DND-41 (cell line): Measurements from ENCODE around the gene SMARCD2.
"Not testable (repeated sequence)": the region's sequence is repeated elsewhere in the genome, so short reads cannot be mapped to it uniquely, and the experiment has no call there.

ENCODE experiments used
- ATAC-seq: fragments of 200-7000 bp; cut with Tn5 transposase; 3 replicates; pipeline ENCODE4 v1.9.1; 2021; ENCODE audit warnings: low read depth; ENCODE audit not compliant: insufficient read depth
- DNase-seq: peaks from one replicate; pipeline ENCODE4 v3.0.0-alpha.2; 2020
- H2AFZ ChIP-seq: 2 replicates; pipeline ENCODE4 v1.6.0; 2012; ENCODE audit warnings: low read depth, low read length
- H3K27ac ChIP-seq: 2 replicates; pipeline ENCODE4 v1.5.1; 2012; ENCODE audit warnings: low read length, inconsistent platforms
- H3K27me3 ChIP-seq: fragments of 200-600 bp; sonication (generic); 2 replicates; pipeline ENCODE4 v1.6.0; 2012; ENCODE audit warnings: low read length, mild to moderate bottlenecking, inconsistent platforms; ENCODE audit not compliant: insufficient read depth, poor library complexity
- H3K36me3 ChIP-seq: 2 replicates; pipeline ENCODE4 v1.5.1; 2012; ENCODE audit warnings: low read length, inconsistent platforms; ENCODE audit not compliant: insufficient read depth
- H3K4me1 ChIP-seq: 2 replicates; pipeline ENCODE4 v1.5.1; 2012; ENCODE audit warnings: mild to moderate bottlenecking, low read length; ENCODE audit not compliant: insufficient read depth
- H3K4me2 ChIP-seq: 2 replicates; pipeline ENCODE4 v1.6.0; 2012; ENCODE audit warnings: mild to moderate bottlenecking, moderate library complexity, low read length, inconsistent platforms; ENCODE audit not compliant: insufficient read depth
- H3K4me3 ChIP-seq, 2 experiments: fragments of 200-600 bp in 1 of 2; shearing (Covaris generic) in 1 of 2; 2 replicates each; pipeline ENCODE4 v1.5.1; 2012 to 2016; ENCODE audit warnings: inconsistent platforms in 2 of 2, low read length in 2 of 2, mild to moderate bottlenecking in 2 of 2, low read depth in 1 of 2, moderate library complexity in 1 of 2
- H3K79me2 ChIP-seq: 2 replicates; pipeline ENCODE4 v1.6.0; 2012; ENCODE audit warnings: low read length, inconsistent platforms; ENCODE audit not compliant: insufficient read depth
- H3K9ac ChIP-seq: 2 replicates; pipeline ENCODE4 v1.6.0; 2012; ENCODE audit warnings: low read depth, mild to moderate bottlenecking, inconsistent platforms, low read length, moderate library complexity
- H3K9me3 ChIP-seq: 2 replicates; pipeline ENCODE4 v1.5.1; 2012; ENCODE audit warnings: low read length, moderate library complexity, mild to moderate bottlenecking, inconsistent platforms; ENCODE audit not compliant: insufficient read depth, severe bottlenecking
- H4K20me1 ChIP-seq: 2 replicates; pipeline ENCODE4 v1.6.0; 2012; ENCODE audit warnings: low read length; ENCODE audit not compliant: insufficient read depth
- EZH2 ChIP-seq: IDR thresholded peaks from 3 replicates; pipeline ENCODE4 v1.6.1; 2012; ENCODE audit warnings: borderline replicate concordance, low read depth, mild to moderate bottlenecking, moderate library complexity, low read length, inconsistent platforms; ENCODE audit not compliant: severe bottlenecking
- TF ChIP-seq, protein P1 (sequence below): IDR thresholded peaks from 2 replicates; pipeline ENCODE4 v1.5.1; 2012; ENCODE audit warnings: borderline replicate concordance, low read length, moderate library complexity, mild to moderate bottlenecking; ENCODE audit not compliant: poor library complexity, severe bottlenecking; ENCODE audit errors: extremely low read depth

SMARCD2 gene

DNA sequence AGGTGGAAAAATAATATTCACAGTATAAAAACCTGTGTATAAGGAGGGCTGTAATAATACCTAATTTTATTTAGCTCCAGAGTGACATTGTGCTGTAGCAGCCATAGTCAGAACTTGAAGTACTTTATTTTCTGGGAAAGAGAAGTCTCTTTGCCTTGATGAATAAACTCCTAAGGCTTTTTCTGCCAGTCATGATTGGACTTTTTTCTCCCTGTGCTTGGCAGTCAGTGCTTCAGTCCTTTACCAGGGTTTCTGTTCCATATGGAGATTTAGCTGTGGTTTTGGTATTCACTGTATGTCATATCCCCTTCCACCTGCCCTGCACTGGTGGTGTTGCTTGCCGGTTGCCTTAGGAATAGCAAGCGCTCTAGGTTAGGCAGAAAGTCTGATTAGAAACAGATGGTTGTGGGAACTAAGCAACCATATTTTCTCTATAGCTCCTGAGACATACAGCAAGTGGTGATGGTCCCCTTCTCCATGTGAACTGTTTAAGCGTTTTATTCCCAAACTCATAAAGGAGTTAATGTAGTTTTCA is 43.8 kb downstream of the SMARCD2 start:
- Histone ChIP-seq H3K79me2 (peaks cover 22% of the 10 kb centered on the region), H3K4me2 (no peak overlapping the region), H3K4me3 (no peak overlapping the region), H4K20me1 (peaks cover 5% of the 10 kb centered on the region; the same call in 1 of the 2 replicates), H3K9me3 (no peaks in the 10 kb centered on the region), H3K4me1 (no peaks in the 10 kb centered on the region), H3K27me3 (no peaks in the 10 kb centered on the region), H3K9ac (no peak overlapping the region), H3K27ac (no peak overlapping the region), H3K36me3 (peaks cover 98% of the 10 kb centered on the region), H2AFZ (no peak overlapping the region)
- TF ChIP-seq, protein P1, sequence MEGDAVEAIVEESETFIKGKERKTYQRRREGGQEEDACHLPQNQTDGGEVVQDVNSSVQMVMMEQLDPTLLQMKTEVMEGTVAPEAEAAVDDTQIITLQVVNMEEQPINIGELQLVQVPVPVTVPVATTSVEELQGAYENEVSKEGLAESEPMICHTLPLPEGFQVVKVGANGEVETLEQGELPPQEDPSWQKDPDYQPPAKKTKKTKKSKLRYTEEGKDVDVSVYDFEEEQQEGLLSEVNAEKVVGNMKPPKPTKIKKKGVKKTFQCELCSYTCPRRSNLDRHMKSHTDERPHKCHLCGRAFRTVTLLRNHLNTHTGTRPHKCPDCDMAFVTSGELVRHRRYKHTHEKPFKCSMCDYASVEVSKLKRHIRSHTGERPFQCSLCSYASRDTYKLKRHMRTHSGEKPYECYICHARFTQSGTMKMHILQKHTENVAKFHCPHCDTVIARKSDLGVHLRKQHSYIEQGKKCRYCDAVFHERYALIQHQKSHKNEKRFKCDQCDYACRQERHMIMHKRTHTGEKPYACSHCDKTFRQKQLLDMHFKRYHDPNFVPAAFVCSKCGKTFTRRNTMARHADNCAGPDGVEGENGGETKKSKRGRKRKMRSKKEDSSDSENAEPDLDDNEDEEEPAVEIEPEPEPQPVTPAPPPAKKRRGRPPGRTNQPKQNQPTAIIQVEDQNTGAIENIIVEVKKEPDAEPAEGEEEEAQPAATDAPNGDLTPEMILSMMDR = no peak
- no peak for TF ChIP-seq EZH2
- DNase-seq = no peak
- no peak for ATAC-seq

DNA sequence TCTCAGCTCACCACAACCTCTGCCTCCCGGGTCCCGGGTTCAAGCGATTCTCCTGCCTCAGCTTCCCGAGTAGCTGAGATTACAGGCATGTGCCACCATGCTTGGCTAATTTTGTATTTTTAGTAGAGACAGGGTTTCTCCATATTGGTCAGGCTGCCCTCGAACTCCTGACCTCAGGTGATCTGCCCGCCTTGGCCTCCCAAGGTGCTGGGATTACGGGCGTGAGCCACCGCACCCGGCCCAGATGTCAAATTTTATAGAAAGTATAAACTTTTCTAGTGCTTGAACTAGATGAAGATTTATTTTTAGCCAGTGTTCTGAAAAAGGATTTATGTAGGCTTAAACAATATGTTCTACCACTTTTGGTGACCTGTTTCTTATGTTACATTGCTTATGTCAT is 46.1 kb downstream of the SMARCD2 start:
- not testable (repeated sequence) for ATAC-seq, H3K9me3 ChIP-seq, H3K9ac ChIP-seq, H3K27me3 ChIP-seq, H3K4me1 ChIP-seq, H3K27ac ChIP-seq, H3K4me3 ChIP-seq, H2AFZ ChIP-seq, H3K4me2 ChIP-seq, H4K20me1 ChIP-seq, DNase-seq
- Histone ChIP-seq H3K36me3 (peaks cover 98% of the 10 kb centered on the region), H3K79me2 (peaks cover 28% of the 10 kb centered on the region)

DNA sequence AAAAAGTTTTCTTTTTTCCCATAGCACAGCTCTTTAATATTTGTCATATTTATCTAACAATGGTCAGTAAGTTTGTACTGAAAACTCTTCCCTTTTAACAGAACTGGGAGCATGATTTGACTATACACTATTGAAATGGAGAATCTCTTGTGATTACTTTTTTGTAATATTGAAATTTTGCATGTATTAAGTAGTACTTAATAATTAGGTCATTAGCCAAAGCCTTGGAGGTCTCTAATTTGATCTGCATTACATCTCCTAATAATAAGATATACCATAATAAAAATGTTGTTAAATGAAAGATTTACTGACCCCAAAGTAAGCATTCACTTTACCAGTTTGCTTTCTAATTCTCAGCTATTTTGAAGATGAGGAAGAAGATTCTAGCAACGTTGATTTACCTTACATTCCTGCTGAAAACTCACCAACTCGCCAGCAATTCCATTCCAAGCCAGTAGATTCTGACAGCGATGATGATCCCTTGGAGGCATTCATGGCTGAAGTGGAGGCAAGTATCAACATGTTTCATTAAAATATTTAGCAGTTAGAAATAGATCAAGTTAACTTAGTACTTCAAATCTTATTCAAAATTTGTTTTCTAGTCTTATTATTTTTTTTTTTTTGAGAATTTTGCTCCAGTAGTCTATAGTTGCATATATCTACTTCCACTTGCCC is 50.3 kb downstream of the SMARCD2 start:
- H3K79me2 ChIP-seq = peaks cover 61% of the 10 kb centered on the region
- H3K4me2 ChIP-seq = no peak overlapping the region
- no peaks in the 10 kb centered on the region for H3K4me1 ChIP-seq
- peaks cover 96% of the 10 kb centered on the region for H3K36me3 ChIP-seq
- DNase-seq (no peak), ATAC-seq (no peak)
- H3K4me3 ChIP-seq = no peak overlapping the region
- H3K9me3 ChIP-seq = no peaks in the 10 kb centered on the region
- peaks cover 6% of the 10 kb centered on the region; the same call in 1 of the 2 replicates for H4K20me1 ChIP-seq
- H3K27me3 ChIP-seq = no peaks in the 10 kb centered on the region
- no peak overlapping the region for H3K9ac ChIP-seq
- no peak overlapping the region for H3K27ac ChIP-seq
- H2AFZ ChIP-seq = no peak overlapping the region
- no peak for TF ChIP-seq EZH2
- TF ChIP-seq, protein P1 = no peak

DNA sequence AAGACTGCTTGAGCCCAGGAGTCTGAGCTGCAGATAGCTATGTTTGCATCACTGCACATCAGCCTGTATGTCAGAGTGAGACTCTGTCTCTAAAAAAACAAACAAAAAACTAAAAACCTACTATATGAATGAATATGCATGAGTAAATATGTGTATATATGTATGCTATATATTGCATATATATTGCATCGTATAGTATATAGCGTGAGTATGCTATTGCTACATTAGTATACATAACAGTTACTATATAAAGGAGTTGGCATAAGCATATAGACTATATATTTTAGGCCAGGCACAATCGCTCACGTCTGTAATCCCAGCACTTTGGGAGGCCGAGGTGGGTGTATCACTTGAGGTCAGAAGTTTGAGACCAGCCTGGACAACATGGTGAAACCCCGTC is 52.4 kb downstream of the SMARCD2 start:
- peaks cover 90% of the 10 kb centered on the region for H3K36me3 ChIP-seq
- H3K4me2 ChIP-seq = no peak overlapping the region
- no peak overlapping the region for H3K27ac ChIP-seq
- no peak overlapping the region for H3K9ac ChIP-seq
- H3K4me3 ChIP-seq = no peak overlapping the region
- ATAC-seq = no peak
- no peak for DNase-seq
- no peaks in the 10 kb centered on the region for H3K4me1 ChIP-seq
- H2AFZ ChIP-seq = no peak overlapping the region
- H3K9me3 ChIP-seq = no peaks in the 10 kb centered on the region
- H3K79me2 ChIP-seq = peaks cover 71% of the 10 kb centered on the region
- TF ChIP-seq, protein P1 = no peak
- TF ChIP-seq EZH2 = no peak
- H3K27me3 ChIP-seq = no peaks in the 10 kb centered on the region
- H4K20me1 ChIP-seq = peaks cover 15% of the 10 kb centered on the region; the same call in 1 of the 2 replicates
